ENCODE measurements around the gene OR52B6. TPM values are rescaled to one million over a fixed set of nuclear protein-coding genes. Genes with fewer than 3 reads are reported as not detected.

OR52B6 gene
- total RNA-seq, 1 donor from 2014 or later = not detected

GRCh38 chr11:5547982-5548381 lies 32.7 kb upstream of the OR52B6 start:
- no peaks in the 10 kb centered on the region for H3K9me3 Mint-ChIP-seq
- no peaks in the 10 kb centered on the region for H3K9me3 ChIP-seq (ENCODE audit: low read depth)
- no peaks in the 10 kb centered on the region for H3K27me3 Mint-ChIP-seq (ENCODE audit: insufficient read depth, low read depth)
- H3K4me3 Mint-ChIP-seq = no peak overlapping the region
- H3K4me1 ChIP-seq = no peaks in the 10 kb centered on the region
- no peak for TF ChIP-seq EZH2 (IDR thresholded peaks at IDR 0.05)
- TF ChIP-seq, protein P1, sequence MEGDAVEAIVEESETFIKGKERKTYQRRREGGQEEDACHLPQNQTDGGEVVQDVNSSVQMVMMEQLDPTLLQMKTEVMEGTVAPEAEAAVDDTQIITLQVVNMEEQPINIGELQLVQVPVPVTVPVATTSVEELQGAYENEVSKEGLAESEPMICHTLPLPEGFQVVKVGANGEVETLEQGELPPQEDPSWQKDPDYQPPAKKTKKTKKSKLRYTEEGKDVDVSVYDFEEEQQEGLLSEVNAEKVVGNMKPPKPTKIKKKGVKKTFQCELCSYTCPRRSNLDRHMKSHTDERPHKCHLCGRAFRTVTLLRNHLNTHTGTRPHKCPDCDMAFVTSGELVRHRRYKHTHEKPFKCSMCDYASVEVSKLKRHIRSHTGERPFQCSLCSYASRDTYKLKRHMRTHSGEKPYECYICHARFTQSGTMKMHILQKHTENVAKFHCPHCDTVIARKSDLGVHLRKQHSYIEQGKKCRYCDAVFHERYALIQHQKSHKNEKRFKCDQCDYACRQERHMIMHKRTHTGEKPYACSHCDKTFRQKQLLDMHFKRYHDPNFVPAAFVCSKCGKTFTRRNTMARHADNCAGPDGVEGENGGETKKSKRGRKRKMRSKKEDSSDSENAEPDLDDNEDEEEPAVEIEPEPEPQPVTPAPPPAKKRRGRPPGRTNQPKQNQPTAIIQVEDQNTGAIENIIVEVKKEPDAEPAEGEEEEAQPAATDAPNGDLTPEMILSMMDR (IDR thresholded peaks at IDR 0.05) = no peak
- no peak for TF ChIP-seq EZH2phosphoT487 (IDR thresholded peaks at IDR 0.05)
- DNase-seq (ENCODE audit: low spot score) = no peak
- no peaks in the 10 kb centered on the region for H3K4me1 Mint-ChIP-seq
- H2AFZ ChIP-seq (replicated peaks) = no peak overlapping the region
- H4K20me1 ChIP-seq (ENCODE audit: low read depth) = no peaks in the 10 kb centered on the region
- no peaks in the 10 kb centered on the region for H3K36me3 Mint-ChIP-seq
- no peak overlapping the region for H3K4me2 ChIP-seq
- H3K27ac Mint-ChIP-seq = no peak overlapping the region
- H3K9ac ChIP-seq = no peak overlapping the region
- no peaks in the 10 kb centered on the region for H3K27me3 ChIP-seq
- no peaks in the 10 kb centered on the region for H3K36me3 ChIP-seq
- H3F3A ChIP-seq (ENCODE audit: low read depth) = no peaks in the 10 kb centered on the region
- H3K27ac ChIP-seq = no peak overlapping the region
- H3K4me3 ChIP-seq = no peak overlapping the region
- H3K79me2 ChIP-seq (ENCODE audit: low read depth) = no peaks in the 10 kb centered on the region

DNA sequence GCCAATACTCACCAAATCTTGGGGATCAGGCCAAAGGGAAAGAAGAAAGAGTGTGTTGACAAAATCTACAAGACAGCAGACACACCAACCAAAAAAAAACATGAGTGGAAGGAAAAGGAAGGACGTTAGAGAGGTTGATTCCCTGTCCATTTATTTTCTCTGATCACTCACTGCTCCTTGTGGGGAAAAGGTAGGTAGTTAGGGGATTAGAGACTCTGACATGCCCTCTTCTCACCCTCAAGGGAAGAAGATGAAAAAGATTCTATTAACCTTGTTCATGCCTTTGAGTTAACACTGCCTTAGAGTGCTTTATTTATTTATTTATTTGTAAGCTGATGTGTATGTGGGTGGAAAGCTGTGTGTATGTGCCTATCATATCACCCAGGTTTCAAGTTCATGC lies 32.2 kb upstream of the OR52B6 start, which contains the start of gene OR52H1:
OR52H1 (minus strand) TSS at position 101 of the 400 bp plus-strand sequence. CDS start 3,035 bp downstream, outside the sequence.
- no peaks in the 10 kb centered on the region for H3F3A ChIP-seq (ENCODE audit: low read depth)
- TF ChIP-seq, protein P1 (IDR thresholded peaks at IDR 0.05) = no peak
- TF ChIP-seq EZH2 (IDR thresholded peaks at IDR 0.05) = no peak
- no peak for TF ChIP-seq EZH2phosphoT487 (IDR thresholded peaks at IDR 0.05)
- Mint-ChIP-seq H3K36me3 (no peaks in the 10 kb centered on the region), H3K4me3 (no peak within 1 kb of the TSS), H3K27me3 (ENCODE audit: insufficient read depth, low read depth) (no peaks in the 10 kb centered on the region), H3K9me3 (no peaks in the 10 kb centered on the region), H3K4me1 (no peaks in the 10 kb centered on the region), H3K27ac (no peak within 1 kb of the TSS)
- H3K27me3 ChIP-seq = no peaks in the 10 kb centered on the region
- H4K20me1 ChIP-seq (ENCODE audit: low read depth) = no peaks in the 10 kb centered on the region
- no peak within 1 kb of the TSS for H3K27ac ChIP-seq
- no peaks in the 10 kb centered on the region for H3K9me3 ChIP-seq (ENCODE audit: low read depth)
- no peak for DNase-seq (ENCODE audit: low spot score)
- H3K4me3 ChIP-seq = no peak within 1 kb of the TSS
- no peak within 1 kb of the TSS for H3K4me2 ChIP-seq
- no peak within 1 kb of the TSS for H3K9ac ChIP-seq
- no peaks in the 10 kb centered on the region for H3K4me1 ChIP-seq
- no peaks in the 10 kb centered on the region for H3K79me2 ChIP-seq (ENCODE audit: low read depth)
- H2AFZ ChIP-seq (replicated peaks) = no peak within 1 kb of the TSS
- no peaks in the 10 kb centered on the region for H3K36me3 ChIP-seq

DNA sequence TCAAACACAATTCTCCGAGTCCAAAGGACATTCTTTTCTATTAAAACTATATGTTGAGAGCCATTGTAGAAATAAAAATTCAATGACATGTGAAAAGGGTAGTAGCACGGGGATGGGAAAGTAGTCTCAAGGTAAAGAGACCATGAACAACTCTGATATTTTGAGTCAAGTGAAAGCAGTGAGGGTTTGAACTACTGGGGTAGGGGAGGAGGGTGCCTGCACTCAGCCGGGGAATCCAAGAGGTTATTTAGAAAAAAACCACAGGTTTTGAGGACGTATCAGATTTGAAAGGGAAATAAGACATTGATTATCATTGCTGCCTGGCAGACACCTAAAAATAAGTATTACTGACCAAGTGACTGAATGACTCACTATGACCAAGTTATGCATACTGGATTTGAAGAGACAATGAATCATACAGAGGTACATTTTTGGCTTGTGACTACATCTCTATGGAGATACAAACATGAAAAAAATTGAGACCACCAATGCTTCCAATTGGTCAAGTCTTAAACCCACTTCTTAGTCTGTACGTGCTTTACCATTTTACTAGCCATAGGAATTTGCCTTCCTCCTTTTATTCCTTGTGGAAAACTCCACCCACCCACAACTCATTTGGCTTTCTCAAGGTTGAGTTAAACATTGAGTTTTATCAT lies 30.1 kb upstream of the OR52B6 start:
- no peak overlapping the region for H3K4me2 ChIP-seq
- DNase-seq (ENCODE audit: low spot score) = no peak
- no peak overlapping the region for H3K4me3 ChIP-seq
- H3K27ac ChIP-seq = no peak overlapping the region
- H3K9me3 ChIP-seq (ENCODE audit: low read depth) = no peaks in the 10 kb centered on the region
- no peaks in the 10 kb centered on the region for H3K36me3 ChIP-seq
- H3K27me3 Mint-ChIP-seq (ENCODE audit: insufficient read depth, low read depth) = no peaks in the 10 kb centered on the region
- H3K4me1 Mint-ChIP-seq = no peaks in the 10 kb centered on the region
- no peaks in the 10 kb centered on the region for H3F3A ChIP-seq (ENCODE audit: low read depth)
- H3K36me3 Mint-ChIP-seq = no peaks in the 10 kb centered on the region
- no peaks in the 10 kb centered on the region for H3K4me1 ChIP-seq
- no peaks in the 10 kb centered on the region for H3K79me2 ChIP-seq (ENCODE audit: low read depth)
- no peaks in the 10 kb centered on the region for H4K20me1 ChIP-seq (ENCODE audit: low read depth)
- H2AFZ ChIP-seq (replicated peaks) = no peak overlapping the region
- no peaks in the 10 kb centered on the region for H3K27me3 ChIP-seq
- H3K9me3 Mint-ChIP-seq = no peaks in the 10 kb centered on the region
- no peak overlapping the region for H3K4me3 Mint-ChIP-seq
- TF ChIP-seq, protein P1 (IDR thresholded peaks at IDR 0.05) = no peak
- TF ChIP-seq EZH2phosphoT487 (IDR thresholded peaks at IDR 0.05) (no peak), EZH2 (IDR thresholded peaks at IDR 0.05) (no peak)
- no peak overlapping the region for H3K9ac ChIP-seq
- H3K27ac Mint-ChIP-seq = no peak overlapping the region

Measured in neural progenitor cell (in vitro differentiated cells).